GM12891 (cell line): Measurements from ENCODE around the gene CCDC171.

Source experiments
- DNase-seq: peaks from one replicate; pipeline ENCODE4 v3.0.0; 2011; ENCODE audit warnings: low spot score; ENCODE audit not compliant: insufficient read length
- FAIRE-seq: peaks from 2 replicates; lab custom pipeline; 2011; peaks lifted over from hg19 to GRCh38; lab: Jason Lieb, UNC
- PAX5 ChIP-seq: IDR thresholded peaks from 2 replicates; pipeline ENCODE4 v1.6.1; 2011; ENCODE audit warnings: low read length, moderate library complexity, mild to moderate bottlenecking; ENCODE audit not compliant: insufficient read depth, severe bottlenecking
- POLR2A ChIP-seq: IDR thresholded peaks from 2 replicates; pipeline ENCODE4 v1.6.1; 2011; ENCODE audit warnings: low read depth, low read length, control low read depth
- POLR2AphosphoS5 ChIP-seq: IDR thresholded peaks from 2 replicates; pipeline ENCODE4 v1.6.1; 2011; ENCODE audit warnings: low read depth, low read length, control low read depth
- POU2F2 ChIP-seq: IDR thresholded peaks from 2 replicates; pipeline ENCODE4 v1.6.1; 2011; ENCODE audit warnings: low read depth, mild to moderate bottlenecking, control low read depth, low read length, moderate library complexity
- SPI1 ChIP-seq: IDR thresholded peaks from 2 replicates; pipeline ENCODE4 v1.6.1; 2011; ENCODE audit warnings: low read depth, low read length, control low read depth
- TAF1 ChIP-seq: IDR thresholded peaks from 2 replicates; pipeline ENCODE4 v1.6.1; 2011; ENCODE audit warnings: low read depth, low read length, control low read depth

Gene CCDC171

DNA sequence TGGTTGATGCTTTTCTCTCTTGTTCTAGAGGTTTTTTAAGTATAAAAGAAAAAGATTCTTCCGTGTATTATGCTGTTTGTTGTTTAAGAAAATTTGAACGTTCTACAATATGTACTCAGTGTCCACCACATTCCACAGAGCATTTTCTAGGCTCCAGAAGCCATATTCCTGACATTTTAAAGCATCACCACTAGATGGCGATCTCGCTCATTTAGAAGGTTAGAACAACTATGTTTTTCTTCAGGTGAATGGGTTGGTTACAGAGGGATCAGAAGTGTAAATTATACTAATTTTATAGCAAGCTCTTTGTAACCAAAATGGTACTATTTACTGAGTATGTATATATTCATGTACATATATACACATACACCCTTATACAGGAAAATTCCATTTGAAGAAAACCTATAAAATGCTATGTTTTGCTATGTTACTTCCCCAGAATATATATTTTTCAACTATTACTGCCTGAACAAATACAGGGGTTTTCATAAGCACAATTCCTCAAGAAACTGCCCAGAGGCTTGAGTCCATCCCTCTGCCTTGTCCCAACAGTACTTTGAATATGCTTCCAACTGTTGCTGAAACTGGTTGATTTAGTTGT lies 284.3 kb downstream of the CCDC171 start:
- FAIRE-seq (peak; percentile 81), DNase-seq (no peak)
- TF ChIP-seq POU2F2 (no peak), TAF1 (no peak), POLR2AphosphoS5 (no peak), SPI1 (no peak), PAX5 (no peak), POLR2A (no peak)

DNA sequence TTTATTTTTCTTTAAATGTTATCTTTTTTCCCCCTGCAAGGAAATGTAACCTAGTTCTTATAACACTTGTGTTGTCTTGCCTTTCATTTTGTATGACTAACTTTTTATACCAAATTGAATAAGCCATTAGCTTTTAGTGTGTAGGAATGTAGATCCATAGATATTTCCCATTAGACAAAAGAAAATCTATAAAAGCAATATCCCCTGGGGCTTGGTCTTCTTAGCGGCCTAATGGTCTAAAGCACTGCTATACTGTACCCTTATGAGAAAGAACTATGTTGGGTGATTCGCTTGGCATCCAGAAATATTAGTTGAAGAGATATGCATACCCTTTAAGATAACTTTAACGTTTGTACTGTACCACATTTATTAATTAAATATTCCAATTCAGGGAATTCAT lies 289.2 kb downstream of the CCDC171 start:
- TF ChIP-seq POLR2A = no peak
- no peak for TF ChIP-seq POU2F2
- no peak for TF ChIP-seq SPI1
- no peak for TF ChIP-seq PAX5
- no peak for TF ChIP-seq POLR2AphosphoS5
- TF ChIP-seq TAF1 = no peak
- DNase-seq (no peak), FAIRE-seq (no peak)

DNA sequence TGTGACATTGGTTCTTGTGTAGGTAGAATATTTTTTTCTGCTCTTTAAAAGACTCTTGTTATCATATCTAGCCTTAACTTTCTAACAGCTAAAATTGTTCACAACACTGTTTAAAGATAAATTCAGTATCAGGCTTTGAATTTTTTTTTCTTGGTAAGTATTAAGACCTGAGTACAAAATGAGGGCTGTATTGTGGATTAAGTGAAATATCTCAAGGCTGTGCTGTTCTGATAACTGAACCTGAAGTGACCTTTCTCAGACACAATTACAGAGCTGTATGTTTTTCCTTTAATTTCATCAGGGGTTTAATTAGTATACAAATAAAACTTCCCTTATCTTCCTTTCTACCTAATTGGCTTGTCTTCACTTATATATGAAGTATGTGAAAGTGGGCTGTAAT lies 290.5 kb downstream of the CCDC171 start:
- FAIRE-seq = no peak
- DNase-seq = no peak
- TF ChIP-seq POU2F2 = no peak
- TF ChIP-seq TAF1 = no peak
- no peak for TF ChIP-seq POLR2A
- no peak for TF ChIP-seq PAX5
- TF ChIP-seq POLR2AphosphoS5 = no peak
- no peak for TF ChIP-seq SPI1

- FAIRE-seq = no peak
- TF ChIP-seq TAF1 (no peak), POLR2AphosphoS5 (no peak), SPI1 (no peak), POLR2A (no peak), POU2F2 (no peak), PAX5 (no peak)
- no peak for DNase-seq
Measured at GRCh38 chr9:15843931-15844330, 291.1 kb downstream of the CCDC171 start.

GRCh38 chr9:15846611-15847010 lies 293.8 kb downstream of the CCDC171 start:
- DNase-seq (no peak), FAIRE-seq (no peak)
- TF ChIP-seq SPI1 = no peak
- no peak for TF ChIP-seq PAX5
- TF ChIP-seq POLR2AphosphoS5 = no peak
- TF ChIP-seq POLR2A = no peak
- TF ChIP-seq TAF1 = no peak
- TF ChIP-seq POU2F2 = no peak

- no peak for DNase-seq
- FAIRE-seq = no peak
- TF ChIP-seq SPI1 = no peak
- no peak for TF ChIP-seq POU2F2
- no peak for TF ChIP-seq POLR2AphosphoS5
- TF ChIP-seq TAF1 = no peak
- TF ChIP-seq POLR2A = no peak
- TF ChIP-seq PAX5 = no peak
Measured at GRCh38 chr9:15849871-15850270, 297.0 kb downstream of the CCDC171 start.

DNA sequence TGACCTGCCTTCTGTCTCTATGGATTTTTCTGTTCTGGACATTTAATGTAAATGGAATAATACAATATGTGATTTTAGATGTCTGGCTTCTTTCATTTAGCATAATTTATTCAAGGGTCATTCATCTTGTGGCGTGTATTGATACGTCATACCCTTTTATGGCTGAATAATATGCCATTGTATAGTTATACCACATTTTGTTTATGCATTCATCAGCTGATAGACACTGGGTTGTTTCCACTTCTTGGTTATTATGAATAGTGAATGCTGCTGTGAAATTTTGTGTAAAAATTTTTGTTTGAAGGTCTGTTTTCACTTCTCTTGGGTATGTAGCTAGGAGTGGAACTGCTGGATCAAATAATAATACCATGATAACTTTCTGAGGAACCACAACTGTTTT lies 298.9 kb downstream of the CCDC171 start:
- DNase-seq (no peak), FAIRE-seq (no peak)
- TF ChIP-seq POU2F2 (no peak), PAX5 (no peak), SPI1 (no peak), POLR2A (no peak), POLR2AphosphoS5 (no peak), TAF1 (no peak)

- FAIRE-seq = no peak
- TF ChIP-seq POLR2AphosphoS5 (no peak), POLR2A (no peak), POU2F2 (no peak), PAX5 (no peak), SPI1 (no peak), TAF1 (no peak)
- DNase-seq = no peak
Measured at GRCh38 chr9:15856591-15856990, 303.7 kb downstream of the CCDC171 start.

- TF ChIP-seq POLR2A = no peak
- TF ChIP-seq SPI1 = no peak
- no peak for TF ChIP-seq PAX5
- no peak for TF ChIP-seq TAF1
- no peak for TF ChIP-seq POLR2AphosphoS5
- TF ChIP-seq POU2F2 = no peak
- FAIRE-seq (no peak), DNase-seq (no peak)
Measured at GRCh38 chr9:15867334-15867733, 314.5 kb downstream of the CCDC171 start.

GRCh38 chr9:15867988-15868387 lies 315.1 kb downstream of the CCDC171 start:
- FAIRE-seq = no peak
- no peak for TF ChIP-seq SPI1
- no peak for TF ChIP-seq PAX5
- TF ChIP-seq POLR2AphosphoS5 = no peak
- no peak for TF ChIP-seq POLR2A
- TF ChIP-seq POU2F2 = no peak
- TF ChIP-seq TAF1 = no peak
- DNase-seq = no peak
